Karpas-422 (cell line): ENCODE data around the gene CYB561A3. TPM values are rescaled to one million over a fixed set of nuclear protein-coding genes. Genes with fewer than 3 reads are reported as not detected.

Experiments used
- DNase-seq: peaks from one replicate; pipeline ENCODE4 v3.0.0-alpha.2; 2015
- H2AFZ ChIP-seq: fragments of 200-600 bp; sonication (generic); 2 replicates; pipeline ENCODE4 v1.6.1; 2014; ENCODE audit warnings: antibody characterized with exemption, low read length, mixed read lengths
- H3K27ac ChIP-seq: fragments of 200-600 bp; sonication (generic); 2 replicates; pipeline ENCODE4 v1.5.1; 2014; ENCODE audit warnings: mild to moderate bottlenecking, low read length, moderate library complexity
- H3K27me3 ChIP-seq: fragments of 200-600 bp; sonication (generic); 2 replicates; pipeline ENCODE4 v1.6.1; 2014; ENCODE audit warnings: low read length, mixed read lengths
- H3K36me3 ChIP-seq: fragments of 200-600 bp; sonication (generic); 2 replicates; pipeline ENCODE4 v1.6.1; 2014; ENCODE audit warnings: low read length, mixed read lengths; ENCODE audit not compliant: insufficient read depth
- H3K4me1 ChIP-seq: fragments of 200-600 bp; sonication (generic); 2 replicates; pipeline ENCODE4 v1.6.1; 2014; ENCODE audit warnings: mild to moderate bottlenecking, low read length, mixed read lengths
- H3K4me2 ChIP-seq: fragments of 200-600 bp; sonication (generic); 2 replicates; pipeline ENCODE4 v1.6.1; 2014; ENCODE audit warnings: low read length, low read depth, mild to moderate bottlenecking; ENCODE audit not compliant: poor library complexity, severe bottlenecking
- H3K4me3 ChIP-seq: fragments of 200-600 bp; sonication (generic); 2 replicates; pipeline ENCODE4 v1.5.1; 2014; ENCODE audit warnings: mild to moderate bottlenecking, antibody characterized with exemption, low read length, mixed read lengths
- H3K79me2 ChIP-seq: fragments of 200-600 bp; sonication (generic); 2 replicates; pipeline ENCODE4 v1.6.1; 2014; ENCODE audit warnings: mild to moderate bottlenecking, low read length, mixed read lengths
- H3K9ac ChIP-seq: fragments of 200-600 bp; sonication (generic); 2 replicates; pipeline ENCODE4 v1.6.0; 2014; ENCODE audit warnings: low read length
- H3K9me2 ChIP-seq: fragments of 200-600 bp; sonication (generic), shearing (Covaris generic); replicated peaks from 2 replicates; pipeline ENCODE4 v1.6.0; 2014; ENCODE audit warnings: mild to moderate bottlenecking, low read length, moderate library complexity; ENCODE audit not compliant: insufficient read depth
- H3K9me3 ChIP-seq: fragments of 300-700, 200-600 bp; sonication (generic); 2 replicates; pipeline ENCODE4 v1.6.1; 2014; ENCODE audit warnings: low read length, mixed read lengths
- H4K20me1 ChIP-seq: fragments of 200-600 bp; sonication (generic); 2 replicates; pipeline ENCODE4 v1.6.1; 2014; ENCODE audit warnings: mild to moderate bottlenecking, antibody characterized with exemption, low read length, low read depth; ENCODE audit not compliant: insufficient read depth
- total RNA-seq: library from RNA; depleted of rRNA; stranded (reverse); fragments of >200 nt; shearing (Covaris generic); gene quantifications from 2 replicates; pipeline ENCODE4 v1.2.3, GENCODE V29; 2014; ENCODE audit warnings: low replicate concordance; rRNA removed

CYB561A3 gene, protein sequence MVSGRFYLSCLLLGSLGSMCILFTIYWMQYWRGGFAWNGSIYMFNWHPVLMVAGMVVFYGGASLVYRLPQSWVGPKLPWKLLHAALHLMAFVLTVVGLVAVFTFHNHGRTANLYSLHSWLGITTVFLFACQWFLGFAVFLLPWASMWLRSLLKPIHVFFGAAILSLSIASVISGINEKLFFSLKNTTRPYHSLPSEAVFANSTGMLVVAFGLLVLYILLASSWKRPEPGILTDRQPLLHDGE
- 43.8 and 51.3 TPM in 2 replicates for total RNA-seq

DNA sequence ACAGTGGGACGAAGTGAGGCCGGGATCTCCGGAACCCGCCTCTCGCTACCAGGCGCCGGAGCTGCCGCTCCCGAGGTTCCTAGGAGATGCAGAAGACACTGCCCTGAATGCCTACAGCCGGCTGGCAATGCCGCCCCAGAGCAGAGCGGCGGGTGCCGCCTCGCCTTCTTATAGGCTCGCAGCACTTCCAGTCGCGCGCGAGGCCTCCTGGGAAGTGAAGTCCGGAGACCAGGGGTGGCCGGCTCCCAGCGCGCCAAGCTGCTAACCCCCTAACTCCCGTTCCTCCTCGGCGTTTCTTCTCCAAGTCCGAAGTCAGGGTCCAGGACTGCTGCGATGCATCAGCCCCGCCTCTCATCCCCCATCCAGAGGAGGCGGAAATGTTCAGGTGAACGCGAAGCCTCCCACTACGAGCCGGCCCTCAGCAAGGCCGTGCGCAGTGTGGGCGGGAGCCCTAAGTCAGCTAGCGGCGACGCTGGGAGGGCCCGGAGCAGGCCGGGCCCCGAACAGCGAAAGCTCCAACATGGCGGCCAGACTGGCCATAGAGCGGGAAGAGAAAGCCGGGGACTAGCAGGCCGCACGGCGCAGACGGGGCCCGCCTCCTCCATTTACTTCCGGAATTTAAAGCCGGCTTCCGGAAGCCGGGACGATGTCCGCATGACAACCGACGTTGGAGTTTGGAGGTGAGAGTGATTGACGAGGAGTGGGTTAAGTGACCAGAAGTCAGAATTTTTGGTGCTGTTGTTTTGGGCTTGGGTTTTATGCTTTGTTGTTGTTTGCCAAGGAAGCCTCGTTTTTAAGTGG lies at the start of gene CYB561A3, which contains the start of gene TMEM138:
Gene CYB561A3 (minus strand): TSS at position 142 of the 801 bp plus-strand sequence. CDS start 5,169 bp downstream, outside the sequence.
Gene TMEM138 (plus strand): TSS at position 634 of the 801 bp plus-strand sequence. CDS start 2,017 bp downstream, outside the sequence.
- peak; percentile 98 for DNase-seq
- Histone ChIP-seq H3K9ac (peak within 1 kb of the TSS; percentile 96), H3K79me2 (peaks cover 37% of the 10 kb centered on the region), H2AFZ (peak within 1 kb of the TSS; percentile 93; the same call in 1 of the 2 replicates), H3K9me2 (no peaks in the 10 kb centered on the region), H3K27me3 (no peaks in the 10 kb centered on the region), H3K36me3 (peaks cover 19% of the 10 kb centered on the region), H4K20me1 (0 out of 2 replicates have a peak, but pooled peaks cover 5% of the 10 kb centered on the region), H3K27ac (peak within 1 kb of the TSS; percentile 94), H3K4me2 (peak within 1 kb of the TSS; percentile 94), H3K9me3 (no peaks in the 10 kb centered on the region), H3K4me1 (peaks cover 39% of the 10 kb centered on the region), H3K4me3 (peak within 1 kb of the TSS; percentile 87)

DNA sequence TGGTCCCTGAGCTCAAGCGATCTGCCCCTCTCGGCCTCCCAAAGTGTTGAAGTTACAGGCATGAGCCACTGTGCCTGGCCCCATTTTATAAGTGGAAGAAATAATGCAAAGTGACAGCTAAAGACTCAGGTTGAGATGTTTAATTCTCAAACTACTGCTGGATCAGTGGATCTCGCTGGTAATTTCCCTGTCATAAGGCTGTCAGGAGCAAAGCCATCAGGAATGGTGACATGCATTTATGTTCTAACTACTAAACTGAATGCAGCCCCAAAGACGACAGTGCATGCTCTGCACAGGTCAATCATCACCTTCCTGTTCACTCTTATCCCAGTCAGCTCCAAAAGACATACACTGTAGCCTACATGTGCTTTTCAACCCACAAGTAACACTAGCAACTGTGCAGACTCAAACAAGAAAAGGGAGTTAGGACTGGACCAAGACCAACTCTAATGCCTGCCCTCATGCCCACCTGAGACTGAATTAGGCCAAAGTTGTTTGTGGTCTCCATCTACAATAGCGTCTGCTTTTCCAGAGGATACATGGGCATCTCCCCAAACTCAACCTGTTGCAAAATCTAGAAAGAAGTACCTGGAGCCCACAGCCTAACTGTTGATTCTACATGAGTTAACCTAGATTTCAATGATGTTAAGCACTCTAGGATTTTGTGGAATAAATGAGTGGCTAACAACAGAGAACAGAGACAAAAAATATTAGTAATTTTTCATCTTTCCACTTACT lies 45.5 kb upstream of the CYB561A3 start:
- Histone ChIP-seq H3K9me2 (no peaks in the 10 kb centered on the region), H3K4me3 (no peak overlapping the region), H2AFZ (no peak overlapping the region), H3K4me2 (no peak overlapping the region), H3K27ac (no peak overlapping the region), H3K9me3 (no peaks in the 10 kb centered on the region), H3K36me3 (peaks cover 74% of the 10 kb centered on the region), H4K20me1 (0 out of 2 replicates have a peak, but pooled peaks cover 6% of the 10 kb centered on the region), H3K27me3 (no peaks in the 10 kb centered on the region), H3K79me2 (peaks cover 3% of the 10 kb centered on the region), H3K4me1 (no peaks in the 10 kb centered on the region), H3K9ac (no peak overlapping the region)
- DNase-seq = no peak

DNA sequence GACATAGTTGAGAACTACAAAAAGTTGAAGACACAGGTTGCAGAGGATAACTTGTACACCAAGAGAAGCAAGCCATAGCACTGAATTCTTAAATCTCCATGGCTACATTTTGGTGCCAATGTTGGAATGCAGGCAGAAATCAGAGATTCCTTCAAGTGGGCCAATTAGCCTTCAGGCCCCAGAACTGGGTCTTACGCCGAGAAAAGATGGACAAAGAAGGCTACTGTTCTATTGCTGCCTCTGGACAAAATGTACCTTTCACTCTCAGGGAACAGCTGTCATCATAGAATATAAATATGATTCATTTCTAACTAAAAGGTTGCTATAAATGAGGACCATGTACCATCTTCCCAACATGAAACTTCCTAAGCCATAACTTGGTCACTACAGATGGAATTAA lies 44.4 kb upstream of the CYB561A3 start:
- Histone ChIP-seq H3K9ac (no peak overlapping the region), H4K20me1 (0 out of 2 replicates have a peak, but pooled peaks cover 6% of the 10 kb centered on the region), H3K4me3 (no peak overlapping the region), H3K4me1 (no peaks in the 10 kb centered on the region), H3K9me2 (no peaks in the 10 kb centered on the region), H2AFZ (no peak overlapping the region), H3K9me3 (no peaks in the 10 kb centered on the region), H3K27me3 (no peaks in the 10 kb centered on the region), H3K27ac (no peak overlapping the region), H3K36me3 (peaks cover 64% of the 10 kb centered on the region), H3K79me2 (peaks cover 3% of the 10 kb centered on the region), H3K4me2 (no peak overlapping the region)
- DNase-seq = no peak

DNA sequence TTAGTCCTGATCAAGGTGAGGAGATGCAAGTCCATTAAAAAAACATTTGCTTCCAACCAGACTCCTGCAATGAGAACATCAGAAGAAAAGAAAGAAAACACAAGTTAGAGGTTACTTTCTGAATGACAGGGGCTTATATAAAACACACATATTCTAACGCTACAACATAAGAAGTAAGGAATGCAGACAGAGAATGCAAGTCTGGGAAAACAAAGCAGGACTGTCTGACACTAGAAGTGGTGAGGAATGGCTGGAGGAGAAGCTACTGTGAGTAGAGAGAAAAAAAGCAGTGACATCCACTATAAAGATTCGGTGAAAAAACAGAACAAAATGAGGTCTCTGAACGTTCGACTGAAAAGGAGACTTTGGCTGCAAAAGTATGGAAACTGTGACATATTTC lies 43.0 kb upstream of the CYB561A3 start:
- H3K4me1 ChIP-seq = no peaks in the 10 kb centered on the region
- no peak for DNase-seq
- H3K9ac ChIP-seq = no peak overlapping the region
- no peak overlapping the region for H3K27ac ChIP-seq
- H4K20me1 ChIP-seq = 0 out of 2 replicates have a peak, but pooled peaks cover 6% of the 10 kb centered on the region
- H3K9me3 ChIP-seq = no peaks in the 10 kb centered on the region
- no peak overlapping the region for H3K4me3 ChIP-seq
- no peaks in the 10 kb centered on the region for H3K27me3 ChIP-seq
- H3K4me2 ChIP-seq = no peak overlapping the region
- no peaks in the 10 kb centered on the region for H3K9me2 ChIP-seq
- H3K79me2 ChIP-seq = peaks cover 3% of the 10 kb centered on the region
- H3K36me3 ChIP-seq = peaks cover 53% of the 10 kb centered on the region; the same call in 1 of the 2 replicates
- no peak overlapping the region for H2AFZ ChIP-seq

DNA sequence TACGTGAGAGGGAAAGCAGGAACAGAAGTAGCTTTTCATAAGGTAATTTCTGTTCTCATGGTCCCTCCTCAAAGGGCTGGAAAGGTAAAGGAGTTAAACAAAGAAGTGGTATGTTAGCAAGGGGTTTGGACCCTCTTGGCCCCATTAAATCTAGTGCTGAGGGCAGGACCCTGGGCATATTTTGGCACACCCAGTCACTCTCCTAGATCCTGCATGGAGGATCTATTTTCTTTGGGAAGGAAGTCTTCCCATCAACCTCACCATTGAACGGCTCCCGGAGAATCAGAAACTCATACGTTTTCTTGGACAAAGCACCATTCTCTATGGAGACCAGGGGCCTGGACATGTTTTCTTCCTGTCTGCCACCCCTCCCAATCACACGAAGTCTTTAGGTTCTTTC lies 42.4 kb upstream of the CYB561A3 start:
- Histone ChIP-seq H3K9me3 (no peaks in the 10 kb centered on the region), H3K4me2 (no peak overlapping the region), H3K4me1 (no peaks in the 10 kb centered on the region), H3K36me3 (peaks cover 53% of the 10 kb centered on the region; the same call in 1 of the 2 replicates), H3K27ac (no peak overlapping the region), H2AFZ (no peak overlapping the region), H4K20me1 (0 out of 2 replicates have a peak, but pooled peaks cover 6% of the 10 kb centered on the region), H3K9ac (no peak overlapping the region), H3K27me3 (no peaks in the 10 kb centered on the region), H3K79me2 (peaks cover 3% of the 10 kb centered on the region), H3K4me3 (no peak overlapping the region), H3K9me2 (no peaks in the 10 kb centered on the region)
- DNase-seq = no peak

DNA sequence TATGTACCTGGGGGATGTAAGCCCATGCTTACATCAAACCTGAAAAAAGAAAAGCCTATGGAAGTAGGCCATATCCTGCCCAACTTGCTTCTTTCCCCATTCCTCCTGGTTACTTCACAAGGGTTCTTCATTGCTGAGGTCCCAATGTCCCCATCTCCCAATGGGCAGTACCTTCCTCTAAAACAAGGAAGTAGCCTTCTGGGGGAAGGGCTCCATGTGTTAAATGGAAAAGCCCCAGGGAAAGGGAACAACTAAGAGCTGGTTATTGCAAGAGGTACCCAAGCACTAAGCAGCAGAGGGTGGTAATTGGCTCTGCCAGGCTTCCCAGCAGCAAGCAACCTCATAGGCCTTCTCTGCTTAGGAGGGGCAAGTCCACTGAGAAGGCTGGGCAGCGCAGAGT lies 42.0 kb upstream of the CYB561A3 start:
- no peak overlapping the region for H2AFZ ChIP-seq
- peaks cover 3% of the 10 kb centered on the region for H3K79me2 ChIP-seq
- peaks cover 49% of the 10 kb centered on the region; the same call in 1 of the 2 replicates for H3K36me3 ChIP-seq
- H3K27ac ChIP-seq = no peak overlapping the region
- DNase-seq = no peak
- H3K4me3 ChIP-seq = no peak overlapping the region
- H4K20me1 ChIP-seq = 0 out of 2 replicates have a peak, but pooled peaks cover 6% of the 10 kb centered on the region
- no peak overlapping the region for H3K9ac ChIP-seq
- H3K9me2 ChIP-seq = no peaks in the 10 kb centered on the region
- H3K27me3 ChIP-seq = no peaks in the 10 kb centered on the region
- no peak overlapping the region for H3K4me2 ChIP-seq
- H3K9me3 ChIP-seq = no peaks in the 10 kb centered on the region
- H3K4me1 ChIP-seq = no peaks in the 10 kb centered on the region

DNA sequence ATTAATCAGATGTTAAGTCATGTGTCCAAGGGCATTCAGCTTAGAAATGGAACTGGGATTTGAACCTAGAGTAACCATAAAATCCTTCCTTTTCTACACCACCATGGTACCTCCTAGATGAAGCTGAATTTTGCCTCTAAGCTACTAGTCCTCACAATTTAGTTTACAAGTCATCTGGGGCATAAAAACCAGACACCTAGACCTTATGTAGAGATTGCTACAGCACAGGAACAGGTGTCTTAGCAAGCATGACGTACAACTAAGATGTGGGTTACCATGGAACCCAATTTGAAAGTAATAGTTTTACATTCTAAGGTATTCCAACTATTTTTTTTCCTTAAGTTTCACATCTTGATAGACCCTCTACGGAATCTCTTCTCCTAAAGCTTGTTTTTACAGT lies 39.9 kb upstream of the CYB561A3 start:
- Histone ChIP-seq H3K9me3 (no peaks in the 10 kb centered on the region), H3K4me2 (no peak overlapping the region), H3K36me3 (peaks cover 34% of the 10 kb centered on the region; the same call in 1 of the 2 replicates), H3K79me2 (no peaks in the 10 kb centered on the region; the same call in 1 of the 2 replicates), H3K27me3 (no peaks in the 10 kb centered on the region), H4K20me1 (no peaks in the 10 kb centered on the region), H2AFZ (no peak overlapping the region), H3K27ac (no peak overlapping the region), H3K9me2 (no peaks in the 10 kb centered on the region), H3K9ac (no peak overlapping the region), H3K4me3 (no peak overlapping the region), H3K4me1 (no peaks in the 10 kb centered on the region)
- no peak for DNase-seq
